OCI-LY3 (cell line): ENCODE results near the gene TACC3.

Experiments used
- CTCF ChIP-seq: fragments of 200-600, 300-600 bp; sonication (generic); IDR thresholded peaks from 2 replicates; pipeline ENCODE4 v1.5.1; 2014; ENCODE audit warnings: antibody characterized with exemption, low read length, low read depth
- EZH2phosphoT487 ChIP-seq: fragments of 200-600 bp; shearing (Covaris generic); IDR thresholded peaks from 2 replicates; pipeline ENCODE4 v1.6.1; 2018; ENCODE audit warnings: antibody characterized with exemption, mixed run types, low read depth

GRCh38 chr4:1676605-1677525 lies 44.5 kb upstream of the TACC3 start:
- TF ChIP-seq CTCF (no peak), EZH2phosphoT487 (no peak)
